GM12878 (cell line): Measurements from ENCODE around the gene ASMTL. TPM values are rescaled to one million over a fixed set of nuclear protein-coding genes. Genes with fewer than 3 reads are reported as not detected.

Experiments
- ATAC-seq: fragments of 200-7000 bp; cut with Tn5 transposase; 3 replicates; pipeline ENCODE4 v1.9.1; 2020; ENCODE audit warnings: mild to moderate bottlenecking, moderate library complexity
- BruUV-seq: library from RNA; stranded (reverse); fragments of 400-500 nt; replicated peaks from 2 replicates; lab custom pipeline; 2021; lab: Mats Ljungman, UMichigan
- CTCF ChIA-PET: fragments of 300-600 bp; sonication (Branson Sonifier 250); formaldehyde crosslinking; extraction: SDS; loops from one replicate; lab custom pipeline; 2021; ENCODE audit warnings: inconsistent platforms; lab: Yijun Ruan, JAX
- POLR2A ChIA-PET: fragments of 350-600 bp; formaldehyde crosslinking; extraction: SDS; loops from one replicate; lab custom pipeline; 2021; ENCODE audit warnings: inconsistent platforms; lab: Charles Lee
- RAD21 ChIA-PET: fragments of 300-600 bp; sonication (Branson Sonifier 250); formaldehyde crosslinking; loops from one replicate; lab custom pipeline; 2023; ENCODE audit warnings: antibody characterized with exemption; ENCODE audit not compliant: unreplicated experiment; lab: Charles Lee
- SMC1A ChIA-PET: fragments of 300-600 bp; sonication (Branson Sonifier 250); formaldehyde crosslinking; loops from one replicate; lab custom pipeline; 2023; ENCODE audit not compliant: unreplicated experiment, uncharacterized antibody; lab: Charles Lee
- DNase-seq: peaks from one replicate; pipeline ENCODE4 v3.0.0-alpha.2; 2011; ENCODE audit warnings: low read depth, low spot score
- FAIRE-seq: peaks from 3 replicates; lab custom pipeline; 2011; peaks lifted over from hg19 to GRCh38; lab: Jason Lieb, UNC
- H2AFZ ChIP-seq: 2 replicates; pipeline ENCODE4 v1.6.0; 2011; ENCODE audit warnings: low read depth, low read length, control low read depth; ENCODE audit not compliant: control insufficient read depth
- H3K27ac ChIP-seq: 2 replicates; pipeline ENCODE4 v1.5.1; 2011; ENCODE audit warnings: control low read depth; ENCODE audit not compliant: control insufficient read depth, insufficient read depth
- H3K27me3 ChIP-seq, 2 experiments: replicated peaks in 1 of 2; 2 replicates each; pipeline versions ENCODE4 v1.6.0 to v1.6.1; 2011; ENCODE audit warnings: low read length in 1 of 2; ENCODE audit not compliant: control insufficient read depth in 2 of 2, insufficient read depth in 2 of 2
- H3K36me3 ChIP-seq, 2 experiments: 2 replicates each; pipeline ENCODE4 v1.5.1; 2011; ENCODE audit warnings: low read length in 1 of 2; ENCODE audit not compliant: control insufficient read depth in 2 of 2, insufficient read depth in 2 of 2
- H3K4me1 ChIP-seq: 2 replicates; pipeline ENCODE4 v1.6.1; 2011; ENCODE audit warnings: mild to moderate bottlenecking, low read length, moderate library complexity, mixed read lengths; ENCODE audit not compliant: control insufficient read depth, insufficient read depth
- H3K4me2 ChIP-seq: 2 replicates; pipeline ENCODE4 v1.6.0; 2011; ENCODE audit warnings: control low read depth; ENCODE audit not compliant: control insufficient read depth, insufficient read depth
- H3K4me3 ChIP-seq: fragments of 200-600 bp; sonication (generic); 2 replicates; pipeline ENCODE4 v1.5.1; 2016
- H3K79me2 ChIP-seq: 2 replicates; pipeline ENCODE4 v1.6.0; 2011; ENCODE audit warnings: low read length; ENCODE audit not compliant: control insufficient read depth, insufficient read depth
- H3K9ac ChIP-seq: 2 replicates; pipeline ENCODE4 v1.8.0; 2011; ENCODE audit warnings: low read length, control low read depth, mixed read lengths; ENCODE audit not compliant: control insufficient read depth, insufficient read depth
- H3K9me3 ChIP-seq: replicated peaks from 3 replicates; pipeline ENCODE4 v1.5.1; 2011; ENCODE audit warnings: mild to moderate bottlenecking, low read length; ENCODE audit not compliant: control insufficient read depth, insufficient read depth
- H4K20me1 ChIP-seq: 2 replicates; pipeline ENCODE4 v1.6.0; 2011; ENCODE audit not compliant: control insufficient read depth, insufficient read depth
- BHLHE40 ChIP-seq, 2 experiments: fragments of 450-650 bp in 1 of 2; IDR thresholded peaks; 2 replicates each; pipeline ENCODE4 v1.6.1; 2011 to 2017; ENCODE audit warnings: low read depth in 2 of 2, borderline replicate concordance in 1 of 2, improper control_type of control experiment in 1 of 2, low read length in 1 of 2, mild to moderate bottlenecking in 1 of 2
- CBX5 ChIP-seq: sonication (generic); IDR thresholded peaks from 2 replicates; pipeline ENCODE4 v1.6.1; 2016; ENCODE audit warnings: low read depth, moderate library complexity, mild to moderate bottlenecking, inconsistent platforms
- CREB1 ChIP-seq: IDR thresholded peaks from 2 replicates; pipeline ENCODE4 v1.6.1; 2012; ENCODE audit warnings: low read depth, mild to moderate bottlenecking, inconsistent platforms
- GATAD2B ChIP-seq: fragments of 450-650 bp; conservative IDR thresholded peaks from 2 replicates; pipeline ENCODE4 v1.6.1; 2017; ENCODE audit warnings: low read depth, mild to moderate bottlenecking, moderate library complexity
- MLLT1 ChIP-seq: fragments of 450-650 bp; IDR thresholded peaks from 2 replicates; pipeline ENCODE4 v1.6.1; 2016; ENCODE audit warnings: mild to moderate bottlenecking
- POLR2A ChIP-seq: IDR thresholded peaks from 2 replicates; pipeline ENCODE4 v1.6.1; 2011; ENCODE audit warnings: low read depth, mild to moderate bottlenecking, low read length
- TARDBP ChIP-seq: IDR thresholded peaks from 2 replicates; pipeline ENCODE4 v1.6.1; 2016; ENCODE audit warnings: borderline replicate concordance
- TCF7 ChIP-seq: IDR thresholded peaks from 2 replicates; pipeline ENCODE4 v1.6.1; 2014; ENCODE audit warnings: antibody characterized with exemption, borderline replicate concordance
- WGBS: methylation state at CpG from one replicate; pipeline ENCODE4 v1.1.6; 2016; ENCODE audit warnings: low lambda C conversion rate; ENCODE audit not compliant: insufficient replicate concordance, insufficient coverage; ENCODE audit errors: missing lambda C conversion rate; 5-methylcytosine and 5-hydroxymethylcytosine counted together
- in situ Hi-C: fragments of 300-500 bp; cut with MboI; formaldehyde crosslinking; loops from 9 replicates; pipeline ENCODE4 v1.14.3; 2018; ENCODE audit warnings: mixed read lengths
- intact Hi-C: fragments of 100-400 bp; cut with micrococcal nuclease; formaldehyde crosslinking; loops from one replicate; pipeline ENCODE4 v1.14.2; 2022; ENCODE audit not compliant: unreplicated experiment
- polyA plus RNA-seq, 11 experiments: library from polyadenylated mRNA; depleted of rRNA in 4 of 11; unstranded in 6 of 11; stranded (reverse) in 5 of 11; fragments of >200 nt; fragmentation: Nextera tagmentation in 4 of 11; fragmentation: Illumina TruSeq in 1 of 11; extraction: Ambion mirVana in 4 of 11; extraction: Trizol in 1 of 11; gene quantifications; 1 replicate in 1 of 11; 2 replicates in 10 of 11; pipeline versions ENCODE4 v1.2.1 to v1.2.3, GENCODE V29; 2011 to 2016; ENCODE audit warnings: inconsistent platforms in 2 of 11, missing spikeins in 2 of 11, low read depth in 1 of 11
- total RNA-seq, 4 experiments: library from RNA; depleted of rRNA in 3 of 4; stranded (reverse); fragments of >200 nt in 3 of 4; fragmentation: Illumina TruSeq in 1 of 4; extraction: Trizol in 1 of 4; gene quantifications; 2 replicates each; pipeline versions ENCODE4 v1.2.1 to v1.2.3, GENCODE V29; 2013 to 2021

The ASMTL gene
- total and polyA plus RNA-seq, 10 of the 15 experiments (the other 5 are each of a cell fraction or from before 2014, with no cell fraction given): 1.6 to 51.9 (median 32.1) TPM

GRCh38 chrX:1422135-1422465, 30.6 kb downstream of the ASMTL start (continued):
- TF ChIP-seq TCF7: no peak

- H3K4me2 ChIP-seq: no peak overlapping the region
- H2AFZ ChIP-seq: no peak overlapping the region
- H4K20me1 ChIP-seq: no peaks in the 10 kb centered on the region
- no peak overlapping the region for H3K27ac ChIP-seq
- peaks cover 26% of the 10 kb centered on the region for H3K9me3 ChIP-seq
- ATAC-seq (no peak), FAIRE-seq (no peak)
- no TSS peak for BruUV-seq
- no peaks in the 10 kb centered on the region for H3K27me3 ChIP-seq
- in situ Hi-C loops: no loop called here
- peaks cover 28 to 38% of the 10 kb centered on the region in 2 experiments for H3K36me3 ChIP-seq
- H3K9ac ChIP-seq: no peak overlapping the region
- RAD21 ChIA-PET: no interaction called here
- no peaks in the 10 kb centered on the region for H3K79me2 ChIP-seq
- intact Hi-C loops: no loop called here
- SMC1A ChIA-PET: no interaction called here
- peak; percentile 16; the same call in 1 of the 2 replicates for TF ChIP-seq TARDBP
- no peak for TF ChIP-seq BHLHE40 (IDR thresholded peaks at IDR 0.05; ENCODE audit: borderline replicate concordance in 1 of 2, low read depth in 2 of 2, low read length in 1 of 2)
- TF ChIP-seq CBX5: peak; percentile 84; the same call in 1 of the 2 replicates
- peak; percentile 36; the same call in 1 of the 2 replicates for TF ChIP-seq POLR2A
- TF ChIP-seq MLLT1: no peak
- no peak for TF ChIP-seq CREB1
- TF ChIP-seq GATAD2B: no peak
- TF ChIP-seq, all 136 proteins: peak for 3
- CTCF ChIA-PET: no interaction called here
- WGBS: 95% methylated on average over 19 of the region's 19 CpGs
- no peak for DNase-seq
- Histone ChIP-seq H3K4me3 (no peak overlapping the region), H3K4me1 (no peaks in the 10 kb centered on the region)
- POLR2A ChIA-PET: no interaction called here
Observed at GRCh38 chrX:1421433-1422134, 31.1 kb downstream of the ASMTL start.
